ENCODE measurements around the gene SPATA22. TPM values are rescaled to one million over a fixed set of nuclear protein-coding genes. Genes with fewer than 3 reads are reported as not detected.
A peak's percentile ranks its signal among the peaks of the same experiment; 100 is the strongest.

SPATA22 gene
- total and polyA plus RNA-seq, 2 of the 13 experiments (the other 11 are each of a cell fraction or from before 2014, with no cell fraction given) = not detected

- TF ChIP-seq HMG20A (CRISPR knock-in tag; IDR thresholded peaks at IDR 0.05; ENCODE audit: borderline replicate concordance) = peak; percentile 56; the same call in 1 of the 2 replicates
- no peak for TF ChIP-seq ZNF773 (CRISPR knock-in tag; IDR thresholded peaks at IDR 0.05; ENCODE audit: borderline replicate concordance)
- TF ChIP-seq RFX1 (IDR thresholded peaks at IDR 0.05) = peak; percentile 77
- no peak for TF ChIP-seq TAF15 (IDR thresholded peaks at IDR 0.05; ENCODE audit: low read depth, low read length, poor library complexity, severe bottlenecking)
- TF ChIP-seq ZNF256 (CRISPR knock-in tag; conservative IDR thresholded peaks at IDR 0.05) = no peak
- TF ChIP-seq CBX1 (IDR thresholded peaks at IDR 0.05; ENCODE audit: low read depth) = no peak
- TF ChIP-seq NFRKB (IDR thresholded peaks at IDR 0.05) = no peak
- peak; percentile 63 for TF ChIP-seq SAP130 (CRISPR knock-in tag; IDR thresholded peaks at IDR 0.05; ENCODE audit: low read depth)
- peak; percentile 56; the same call in 1 of the 2 replicates for TF ChIP-seq CEBPB (IDR thresholded peaks at IDR 0.05; ENCODE audit: borderline replicate concordance, low read depth, low read length)
- TF ChIP-seq, protein P1, sequence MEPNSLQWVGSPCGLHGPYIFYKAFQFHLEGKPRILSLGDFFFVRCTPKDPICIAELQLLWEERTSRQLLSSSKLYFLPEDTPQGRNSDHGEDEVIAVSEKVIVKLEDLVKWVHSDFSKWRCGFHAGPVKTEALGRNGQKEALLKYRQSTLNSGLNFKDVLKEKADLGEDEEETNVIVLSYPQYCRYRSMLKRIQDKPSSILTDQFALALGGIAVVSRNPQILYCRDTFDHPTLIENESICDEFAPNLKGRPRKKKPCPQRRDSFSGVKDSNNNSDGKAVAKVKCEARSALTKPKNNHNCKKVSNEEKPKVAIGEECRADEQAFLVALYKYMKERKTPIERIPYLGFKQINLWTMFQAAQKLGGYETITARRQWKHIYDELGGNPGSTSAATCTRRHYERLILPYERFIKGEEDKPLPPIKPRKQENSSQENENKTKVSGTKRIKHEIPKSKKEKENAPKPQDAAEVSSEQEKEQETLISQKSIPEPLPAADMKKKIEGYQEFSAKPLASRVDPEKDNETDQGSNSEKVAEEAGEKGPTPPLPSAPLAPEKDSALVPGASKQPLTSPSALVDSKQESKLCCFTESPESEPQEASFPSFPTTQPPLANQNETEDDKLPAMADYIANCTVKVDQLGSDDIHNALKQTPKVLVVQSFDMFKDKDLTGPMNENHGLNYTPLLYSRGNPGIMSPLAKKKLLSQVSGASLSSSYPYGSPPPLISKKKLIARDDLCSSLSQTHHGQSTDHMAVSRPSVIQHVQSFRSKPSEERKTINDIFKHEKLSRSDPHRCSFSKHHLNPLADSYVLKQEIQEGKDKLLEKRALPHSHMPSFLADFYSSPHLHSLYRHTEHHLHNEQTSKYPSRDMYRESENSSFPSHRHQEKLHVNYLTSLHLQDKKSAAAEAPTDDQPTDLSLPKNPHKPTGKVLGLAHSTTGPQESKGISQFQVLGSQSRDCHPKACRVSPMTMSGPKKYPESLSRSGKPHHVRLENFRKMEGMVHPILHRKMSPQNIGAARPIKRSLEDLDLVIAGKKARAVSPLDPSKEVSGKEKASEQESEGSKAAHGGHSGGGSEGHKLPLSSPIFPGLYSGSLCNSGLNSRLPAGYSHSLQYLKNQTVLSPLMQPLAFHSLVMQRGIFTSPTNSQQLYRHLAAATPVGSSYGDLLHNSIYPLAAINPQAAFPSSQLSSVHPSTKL (CRISPR knock-in tag; IDR thresholded peaks at IDR 0.05) = peak; percentile 63
- no peak for TF ChIP-seq JDP2 (CRISPR knock-in tag; IDR thresholded peaks at IDR 0.05; ENCODE audit: borderline replicate concordance)
- TF ChIP-seq HOXA9 (CRISPR knock-in tag; IDR thresholded peaks at IDR 0.05; ENCODE audit: borderline replicate concordance) = no peak
- peak; percentile 66 for TF ChIP-seq GATAD2A (CRISPR knock-in tag; IDR thresholded peaks at IDR 0.05)
- peak; percentile 5; the same call in 1 of the 2 replicates for TF ChIP-seq HNF4A (CRISPR knock-in tag; IDR thresholded peaks at IDR 0.05)
- peak; percentile 40; the same call in 1 of the 2 replicates for TF ChIP-seq RFX3 (CRISPR knock-in tag; IDR thresholded peaks at IDR 0.05)
- no peak for TF ChIP-seq SALL2 (CRISPR knock-in tag; IDR thresholded peaks at IDR 0.05)
- TF ChIP-seq, protein P2, sequence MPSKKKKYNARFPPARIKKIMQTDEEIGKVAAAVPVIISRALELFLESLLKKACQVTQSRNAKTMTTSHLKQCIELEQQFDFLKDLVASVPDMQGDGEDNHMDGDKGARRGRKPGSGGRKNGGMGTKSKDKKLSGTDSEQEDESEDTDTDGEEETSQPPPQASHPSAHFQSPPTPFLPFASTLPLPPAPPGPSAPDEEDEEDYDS (CRISPR knock-in tag; IDR thresholded peaks at IDR 0.05) = 0 out of 2 replicates have a peak, but pooled peaks have one; percentile 9
- TF ChIP-seq LCORL (IDR thresholded peaks at IDR 0.05) = no peak
- TF ChIP-seq LCORL (CRISPR knock-in tag; IDR thresholded peaks at IDR 0.05) = no peak
- no peak for TF ChIP-seq HDAC1 (CRISPR knock-in tag; IDR thresholded peaks at IDR 0.05)
- TF ChIP-seq NCOA5 (CRISPR knock-in tag; IDR thresholded peaks at IDR 0.05) = no peak
- TF ChIP-seq ZNF766 (CRISPR knock-in tag; IDR thresholded peaks at IDR 0.05; ENCODE audit: borderline replicate concordance) = no peak
- TF ChIP-seq, protein P3, sequence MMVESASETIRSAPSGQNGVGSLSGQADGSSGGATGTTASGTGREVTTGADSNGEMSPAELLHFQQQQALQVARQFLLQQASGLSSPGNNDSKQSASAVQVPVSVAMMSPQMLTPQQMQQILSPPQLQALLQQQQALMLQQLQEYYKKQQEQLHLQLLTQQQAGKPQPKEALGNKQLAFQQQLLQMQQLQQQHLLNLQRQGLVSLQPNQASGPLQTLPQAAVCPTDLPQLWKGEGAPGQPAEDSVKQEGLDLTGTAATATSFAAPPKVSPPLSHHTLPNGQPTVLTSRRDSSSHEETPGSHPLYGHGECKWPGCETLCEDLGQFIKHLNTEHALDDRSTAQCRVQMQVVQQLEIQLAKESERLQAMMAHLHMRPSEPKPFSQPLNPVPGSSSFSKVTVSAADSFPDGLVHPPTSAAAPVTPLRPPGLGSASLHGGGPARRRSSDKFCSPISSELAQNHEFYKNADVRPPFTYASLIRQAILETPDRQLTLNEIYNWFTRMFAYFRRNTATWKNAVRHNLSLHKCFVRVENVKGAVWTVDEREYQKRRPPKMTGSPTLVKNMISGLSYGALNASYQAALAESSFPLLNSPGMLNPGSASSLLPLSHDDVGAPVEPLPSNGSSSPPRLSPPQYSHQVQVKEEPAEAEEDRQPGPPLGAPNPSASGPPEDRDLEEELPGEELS (CRISPR knock-in tag; IDR thresholded peaks at IDR 0.05) = peak; percentile 87
- peak; percentile 44; the same call in 1 of the 3 replicates for TF ChIP-seq MXI1 (IDR thresholded peaks at IDR 0.05; ENCODE audit: borderline replicate concordance, low read depth, low read length)
- peak; percentile 35; the same call in 1 of the 2 replicates for TF ChIP-seq MIXL1 (CRISPR knock-in tag; IDR thresholded peaks at IDR 0.05)
- peak; percentile 80 for TF ChIP-seq MAFG (CRISPR knock-in tag; IDR thresholded peaks at IDR 0.05)
- TF ChIP-seq PTBP1 (IDR thresholded peaks at IDR 0.05; ENCODE audit: low read depth, low read length, poor library complexity, severe bottlenecking) = no peak
- 0 out of 2 replicates have a peak, but pooled peaks have one; percentile 28 for TF ChIP-seq ZGPAT (CRISPR knock-in tag; IDR thresholded peaks at IDR 0.05)
Measured at GRCh38 chr17:3474212-3474611, 2.6 kb upstream of the SPATA22 start (continued).

Data from HepG2 (cell line).